Measurements from ENCODE around the gene C2CD4D. TPM values are rescaled to one million over a fixed set of nuclear protein-coding genes. Genes with fewer than 3 reads are reported as not detected.

The C2CD4D gene
- total RNA-seq, 1 experiment from 2014 or later = 0.94 TPM

GRCh38 chr1:151837884-151838221, 1.8 kb downstream of the C2CD4D start:
- ChIA-PET CTCF (interaction anchor here (0.6 to 3.1 kb wide), 3 partner anchors 122 to 197 kb away, joined by 3 to 24 read pairs (median 3); partner anchors contain the start of gene CELF3), POLR2A (no interaction called here)
- H3K9me3 Mint-ChIP-seq = no peaks in the 10 kb centered on the region
- TF ChIP-seq JUN (CRISPR knock-in tag; IDR thresholded peaks at IDR 0.05) (no peak; the same call in 1 of the 2 replicates), FOXK1 (CRISPR knock-in tag; IDR thresholded peaks at IDR 0.05) (no peak), AFF4 (CRISPR knock-in tag; IDR thresholded peaks at IDR 0.05; ENCODE audit: borderline replicate concordance) (no peak), ETV6 (CRISPR knock-in tag; IDR thresholded peaks at IDR 0.05) (no peak), ZMAT4 (CRISPR knock-in tag; IDR thresholded peaks at IDR 0.05) (no peak), ESRRA (CRISPR knock-in tag; IDR thresholded peaks at IDR 0.05; ENCODE audit: borderline replicate concordance) (no peak), USF1 (CRISPR knock-in tag; IDR thresholded peaks at IDR 0.05) (no peak), KAT7 (CRISPR knock-in tag; IDR thresholded peaks at IDR 0.05; ENCODE audit: borderline replicate concordance) (no peak), ATF6 (CRISPR knock-in tag; IDR thresholded peaks at IDR 0.05) (no peak), E2F1 (CRISPR knock-in tag; IDR thresholded peaks at IDR 0.05) (no peak), SMAD4 (CRISPR knock-in tag; IDR thresholded peaks at IDR 0.05) (no peak), ZNF512 (CRISPR knock-in tag; IDR thresholded peaks at IDR 0.05; ENCODE audit: borderline replicate concordance) (no peak), RELA (CRISPR knock-in tag; IDR thresholded peaks at IDR 0.05; ENCODE audit: borderline replicate concordance) (no peak), FOXP4 (CRISPR knock-in tag; IDR thresholded peaks at IDR 0.05) (no peak), IRF2 (CRISPR knock-in tag; IDR thresholded peaks at IDR 0.05; ENCODE audit: borderline replicate concordance, low read depth) (no peak), ZNF121 (CRISPR knock-in tag; IDR thresholded peaks at IDR 0.05) (no peak)
- H3K27me3 Mint-ChIP-seq (ENCODE audit: low read depth) = peaks cover 36% of the 10 kb centered on the region
- peaks cover 26% of the 10 kb centered on the region for H3K4me1 Mint-ChIP-seq
- no peak overlapping the region for H3K27ac Mint-ChIP-seq
- ATAC-seq (no peak), DNase-seq (ENCODE audit: low spot score) (no peak)
- peak overlapping the region; percentile 77 for H3K4me3 Mint-ChIP-seq
- peaks cover 3% of the 10 kb centered on the region; the same call in 1 of the 2 replicates for H3K36me3 Mint-ChIP-seq

Data from WTC11 (cell line).